ENCODE data around the gene PSMB11. TPM values are rescaled to one million over a fixed set of nuclear protein-coding genes. Genes with fewer than 3 reads are reported as not detected.

The PSMB11 gene
- total RNA-seq, 1 donor from 2014 or later: not detected

- no peak for TF ChIP-seq CTCF (IDR thresholded peaks at IDR 0.05)
- peaks cover 83% of the 10 kb centered on the region for H3K36me3 ChIP-seq
- no peak for DNase-seq
- H3K27ac ChIP-seq: no peak overlapping the region
- H3K4me1 ChIP-seq: peaks cover 45% of the 10 kb centered on the region
- H3K9me3 ChIP-seq: no peaks in the 10 kb centered on the region
- H3K27me3 ChIP-seq (ENCODE audit: low read depth): no peaks in the 10 kb centered on the region
- ATAC-seq: no peak
- intact Hi-C loops (cut with DNase I): no loop called here
- H3K4me3 ChIP-seq: no peak overlapping the region
Observed at GRCh38 chr14:23074906-23075305, 32.9 kb downstream of the PSMB11 start.

GRCh38 chr14:23076785-23077408 is 34.9 kb downstream of the PSMB11 start:
- Histone ChIP-seq H3K27ac (no peak overlapping the region), H3K4me1 (peaks cover 34% of the 10 kb centered on the region), H3K9me3 (no peaks in the 10 kb centered on the region), H3K36me3 (peaks cover 100% of the 10 kb centered on the region), H3K27me3 (ENCODE audit: low read depth) (no peaks in the 10 kb centered on the region), H3K4me3 (no peak overlapping the region)
- peak; percentile 52 for TF ChIP-seq CTCF (IDR thresholded peaks at IDR 0.05)
- ATAC-seq (peak; percentile 33 to 51), DNase-seq (no peak)
- intact Hi-C loops (cut with DNase I): no loop called here

GRCh38 chr14:23077962-23078361 is 36.0 kb downstream of the PSMB11 start:
- ATAC-seq: no peak

GRCh38 chr14:23078692-23079116 is 36.7 kb downstream of the PSMB11 start:
- H3K27me3 ChIP-seq (ENCODE audit: low read depth): no peaks in the 10 kb centered on the region
- peaks cover 28% of the 10 kb centered on the region for H3K4me1 ChIP-seq
- H3K27ac ChIP-seq: peak overlapping the region; percentile 32
- ATAC-seq: peak; percentile 86 to 90
- no peak overlapping the region for H3K4me3 ChIP-seq
- H3K9me3 ChIP-seq: no peaks in the 10 kb centered on the region
- DNase-seq: peak; percentile 64
- intact Hi-C loops (cut with DNase I): no loop called here
- no peak for TF ChIP-seq CTCF (IDR thresholded peaks at IDR 0.05)
- peaks cover 100% of the 10 kb centered on the region for H3K36me3 ChIP-seq

More at GRCh38 chr14:23077962-23078361, 36.0 kb downstream of the PSMB11 start:
- Histone ChIP-seq H3K27ac (peak overlapping the region; percentile 32), H3K27me3 (ENCODE audit: low read depth) (no peaks in the 10 kb centered on the region), H3K36me3 (peaks cover 100% of the 10 kb centered on the region), H3K4me1 (peaks cover 28% of the 10 kb centered on the region), H3K9me3 (no peaks in the 10 kb centered on the region), H3K4me3 (no peak overlapping the region)
- intact Hi-C loops (cut with DNase I): no loop called here
- no peak for DNase-seq
- TF ChIP-seq CTCF (IDR thresholded peaks at IDR 0.05): no peak

- no peaks in the 10 kb centered on the region for H3K27me3 ChIP-seq (ENCODE audit: low read depth)
- no peaks in the 10 kb centered on the region for H3K9me3 ChIP-seq
- H3K36me3 ChIP-seq: peaks cover 100% of the 10 kb centered on the region
- no peak for TF ChIP-seq CTCF (IDR thresholded peaks at IDR 0.05)
- DNase-seq: no peak
- peak overlapping the region; percentile 32 for H3K27ac ChIP-seq
- peaks cover 28% of the 10 kb centered on the region for H3K4me1 ChIP-seq
- ATAC-seq: no peak
- intact Hi-C loops (cut with DNase I): no loop called here
- H3K4me3 ChIP-seq: no peak overlapping the region
Observed at GRCh38 chr14:23079716-23080115, 37.7 kb downstream of the PSMB11 start.

Measured in lower lobe of right lung (tissue), 2 donors.